WTC11 (cell line): ENCODE data around the gene CYP2A6. TPM values are rescaled to one million over a fixed set of nuclear protein-coding genes. Genes with fewer than 3 reads are reported as not detected.

Source experiments
- ATF1 ChIP-seq: sonication (generic); formaldehyde crosslinking; IDR thresholded peaks from 2 replicates; pipeline ENCODE4 v1.8.1; 2023; ENCODE audit warnings: mild to moderate bottlenecking, moderate library complexity, missing genetic modification reagents
- GABPB1 ChIP-seq: sonication (generic); formaldehyde crosslinking; IDR thresholded peaks from 2 replicates; pipeline ENCODE4 v1.8.1; 2023; ENCODE audit warnings: mild to moderate bottlenecking, missing genetic modification reagents
- GTF2I ChIP-seq: fragments of 250-450 bp; sonication (Bioruptor Pico); conservative IDR thresholded peaks from 2 replicates; pipeline ENCODE4 v1.4.0; 2021; ENCODE audit warnings: mild to moderate bottlenecking
- HMGA2 ChIP-seq: fragments of 250-450 bp; sonication (Bioruptor Pico); IDR thresholded peaks from 2 replicates; pipeline ENCODE4 v1.4.0; 2021; ENCODE audit warnings: mild to moderate bottlenecking, moderate library complexity
- IRF2 ChIP-seq: sonication (generic); formaldehyde crosslinking; IDR thresholded peaks from 2 replicates; pipeline ENCODE4 v1.8.0; 2022; ENCODE audit warnings: low read depth, missing genetic modification reagents, borderline replicate concordance
- JUN ChIP-seq: sonication (generic); formaldehyde crosslinking; IDR thresholded peaks from 2 replicates; pipeline ENCODE4 v1.8.0; 2023; ENCODE audit warnings: mild to moderate bottlenecking, missing genetic modification reagents
- KAT7 ChIP-seq: sonication (generic); formaldehyde crosslinking; IDR thresholded peaks from 2 replicates; pipeline ENCODE4 v1.8.1; 2023; ENCODE audit warnings: missing genetic modification reagents, mild to moderate bottlenecking, borderline replicate concordance
- MYBL2 ChIP-seq: sonication (generic); formaldehyde crosslinking; IDR thresholded peaks from 2 replicates; pipeline ENCODE4 v1.8.1; 2023; ENCODE audit warnings: mild to moderate bottlenecking, moderate library complexity, missing genetic modification reagents
- OVOL2 ChIP-seq: fragments of 250-450 bp; sonication (Bioruptor Pico); IDR thresholded peaks from 2 replicates; pipeline ENCODE4 v1.9.0; 2021; ENCODE audit warnings: mild to moderate bottlenecking, borderline replicate concordance
- RORB ChIP-seq: fragments of 250-450 bp; sonication (Bioruptor Pico); IDR thresholded peaks from 2 replicates; pipeline ENCODE4 v1.9.0; 2021; ENCODE audit warnings: mild to moderate bottlenecking
- SMAD3 ChIP-seq: sonication (generic); formaldehyde crosslinking; IDR thresholded peaks from 2 replicates; pipeline ENCODE4 v1.8.0; 2022; ENCODE audit warnings: missing genetic modification reagents, mild to moderate bottlenecking, borderline replicate concordance
- TEAD4 ChIP-seq: sonication (generic); formaldehyde crosslinking; IDR thresholded peaks from 2 replicates; pipeline ENCODE4 v1.8.0; 2022; ENCODE audit warnings: mild to moderate bottlenecking, missing genetic modification reagents
- ZNF232 ChIP-seq: sonication (generic); formaldehyde crosslinking; IDR thresholded peaks from 2 replicates; pipeline ENCODE4 v1.8.0; 2022; ENCODE audit warnings: mild to moderate bottlenecking, missing genetic modification reagents
- total RNA-seq: library from RNA; stranded (reverse); gene quantifications from 3 replicates; pipeline ENCODE4 v1.2.3, GENCODE V29; 2021
- TF ChIP-seq, protein P1 (sequence below): sonication (generic); formaldehyde crosslinking; IDR thresholded peaks from 2 replicates; pipeline ENCODE4 v1.8.1; 2023; ENCODE audit warnings: mild to moderate bottlenecking, missing genetic modification reagents
- TF ChIP-seq, protein P2 (sequence below): fragments of 250-450 bp; sonication (Bioruptor Pico); conservative IDR thresholded peaks from 2 replicates; pipeline ENCODE4 v1.9.0; 2021; ENCODE audit warnings: mild to moderate bottlenecking
- TF ChIP-seq, protein P3 (sequence below): fragments of 250-450 bp; sonication (Bioruptor Pico); IDR thresholded peaks from 2 replicates; pipeline ENCODE4 v1.8.0; 2021; ENCODE audit warnings: mild to moderate bottlenecking
- TF ChIP-seq, protein P4 (sequence below): sonication (generic); formaldehyde crosslinking; IDR thresholded peaks from 2 replicates; pipeline ENCODE4 v1.8.0; 2022; ENCODE audit warnings: mild to moderate bottlenecking, missing genetic modification reagents
- TF ChIP-seq, protein P5 (sequence below): sonication (generic); formaldehyde crosslinking; IDR thresholded peaks from 2 replicates; pipeline ENCODE4 v1.8.1; 2023; ENCODE audit warnings: mild to moderate bottlenecking, moderate library complexity, missing genetic modification reagents
- TF ChIP-seq, protein P6 (sequence below): fragments of 250-450 bp; sonication (Bioruptor Pico); IDR thresholded peaks from 2 replicates; pipeline ENCODE4 v1.9.0; 2021; ENCODE audit warnings: mild to moderate bottlenecking
- TF ChIP-seq, protein P7 (sequence below): fragments of 250-450 bp; sonication (Bioruptor Pico); IDR thresholded peaks from 2 replicates; pipeline ENCODE4 v1.9.0; 2021; ENCODE audit warnings: mild to moderate bottlenecking, borderline replicate concordance
- TF ChIP-seq, protein P8 (sequence below): fragments of 200-600 bp; IDR thresholded peaks from 2 replicates; pipeline ENCODE4 v1.8.0; 2022; ENCODE audit warnings: antibody characterized with exemption

Gene CYP2A6
- total RNA-seq, 1 experiment from 2014 or later = 0.28 TPM

DNA sequence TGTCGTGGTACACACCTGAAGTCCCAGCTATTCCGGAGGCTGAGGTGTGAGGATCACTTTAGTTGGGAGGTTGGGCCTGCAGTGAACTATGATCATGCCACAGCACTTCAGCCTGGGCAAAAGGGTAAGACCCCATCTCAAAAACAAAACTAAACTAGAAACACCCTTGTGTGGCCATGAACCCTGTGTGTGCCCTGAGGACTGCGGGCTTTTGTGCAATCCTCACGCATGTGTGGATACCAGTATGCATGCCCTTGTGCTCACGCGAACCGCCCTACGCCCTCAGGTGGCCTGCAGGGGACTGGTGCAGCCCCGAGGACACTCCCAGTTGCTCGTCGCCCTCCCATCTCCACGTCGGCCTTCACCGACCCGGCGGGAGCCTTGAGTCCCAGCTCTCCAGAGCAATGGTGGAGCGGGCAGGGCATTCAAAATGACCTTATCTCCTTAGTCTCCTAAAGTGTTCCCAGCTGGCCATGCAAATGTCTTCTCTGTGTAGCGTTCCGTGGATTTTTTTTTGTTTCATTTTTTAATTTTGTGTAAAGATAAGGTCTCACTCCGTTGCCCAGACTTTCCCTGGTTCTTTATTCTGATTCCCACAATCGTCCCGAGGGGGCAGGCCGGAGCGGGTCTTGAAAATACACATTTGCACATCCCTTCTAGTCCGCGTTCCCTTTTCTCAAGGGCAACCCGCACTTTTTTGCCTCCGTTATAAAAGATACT is 52.1 kb downstream of the CYP2A6 start (continued):
- TF ChIP-seq, protein P1, sequence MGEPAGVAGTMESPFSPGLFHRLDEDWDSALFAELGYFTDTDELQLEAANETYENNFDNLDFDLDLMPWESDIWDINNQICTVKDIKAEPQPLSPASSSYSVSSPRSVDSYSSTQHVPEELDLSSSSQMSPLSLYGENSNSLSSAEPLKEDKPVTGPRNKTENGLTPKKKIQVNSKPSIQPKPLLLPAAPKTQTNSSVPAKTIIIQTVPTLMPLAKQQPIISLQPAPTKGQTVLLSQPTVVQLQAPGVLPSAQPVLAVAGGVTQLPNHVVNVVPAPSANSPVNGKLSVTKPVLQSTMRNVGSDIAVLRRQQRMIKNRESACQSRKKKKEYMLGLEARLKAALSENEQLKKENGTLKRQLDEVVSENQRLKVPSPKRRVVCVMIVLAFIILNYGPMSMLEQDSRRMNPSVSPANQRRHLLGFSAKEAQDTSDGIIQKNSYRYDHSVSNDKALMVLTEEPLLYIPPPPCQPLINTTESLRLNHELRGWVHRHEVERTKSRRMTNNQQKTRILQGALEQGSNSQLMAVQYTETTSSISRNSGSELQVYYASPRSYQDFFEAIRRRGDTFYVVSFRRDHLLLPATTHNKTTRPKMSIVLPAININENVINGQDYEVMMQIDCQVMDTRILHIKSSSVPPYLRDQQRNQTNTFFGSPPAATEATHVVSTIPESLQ (CRISPR knock-in tag) = no peak
- TF ChIP-seq, protein P2, sequence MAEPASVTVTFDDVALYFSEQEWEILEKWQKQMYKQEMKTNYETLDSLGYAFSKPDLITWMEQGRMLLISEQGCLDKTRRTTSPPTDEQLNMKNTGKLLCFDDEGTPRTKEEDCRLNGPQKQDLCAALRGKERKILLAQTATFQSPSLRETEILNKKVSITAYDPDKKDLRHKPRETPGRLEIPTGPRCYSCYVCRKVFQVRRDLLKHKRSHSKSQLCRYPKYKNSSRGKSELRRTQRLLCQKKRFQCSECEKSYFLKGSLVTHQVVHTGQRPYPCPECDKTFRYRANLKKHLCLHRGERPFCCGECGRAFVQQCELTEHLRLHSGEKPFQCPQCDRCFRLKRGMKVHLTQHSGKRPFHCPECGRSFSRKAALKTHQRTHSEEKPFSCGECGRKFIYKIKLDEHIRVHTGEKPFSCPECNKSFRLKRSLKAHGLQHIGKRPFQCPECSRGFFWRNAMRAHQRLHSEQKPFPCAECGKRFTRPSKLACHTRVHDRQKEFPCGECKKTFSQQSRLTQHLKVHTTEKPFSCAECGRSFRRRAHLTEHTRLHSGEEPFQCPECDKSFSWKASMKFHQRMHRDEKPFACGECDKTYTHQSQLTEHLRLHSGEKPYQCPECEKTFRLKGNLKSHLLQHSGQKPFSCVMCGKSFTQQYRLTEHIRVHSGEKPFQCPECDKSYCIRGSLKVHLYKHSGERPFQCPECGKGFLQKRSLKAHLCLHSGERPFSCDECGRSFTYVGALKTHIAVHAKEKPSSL (CRISPR knock-in tag) = no peak
- TF ChIP-seq, protein P3, sequence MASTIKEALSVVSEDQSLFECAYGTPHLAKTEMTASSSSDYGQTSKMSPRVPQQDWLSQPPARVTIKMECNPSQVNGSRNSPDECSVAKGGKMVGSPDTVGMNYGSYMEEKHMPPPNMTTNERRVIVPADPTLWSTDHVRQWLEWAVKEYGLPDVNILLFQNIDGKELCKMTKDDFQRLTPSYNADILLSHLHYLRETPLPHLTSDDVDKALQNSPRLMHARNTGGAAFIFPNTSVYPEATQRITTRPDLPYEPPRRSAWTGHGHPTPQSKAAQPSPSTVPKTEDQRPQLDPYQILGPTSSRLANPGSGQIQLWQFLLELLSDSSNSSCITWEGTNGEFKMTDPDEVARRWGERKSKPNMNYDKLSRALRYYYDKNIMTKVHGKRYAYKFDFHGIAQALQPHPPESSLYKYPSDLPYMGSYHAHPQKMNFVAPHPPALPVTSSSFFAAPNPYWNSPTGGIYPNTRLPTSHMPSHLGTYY (CRISPR knock-in tag) = no peak
- no peak for TF ChIP-seq ZNF232 (CRISPR knock-in tag)
- TF ChIP-seq JUN (CRISPR knock-in tag) = no peak
- TF ChIP-seq TEAD4 = no peak
- TF ChIP-seq, protein P4, sequence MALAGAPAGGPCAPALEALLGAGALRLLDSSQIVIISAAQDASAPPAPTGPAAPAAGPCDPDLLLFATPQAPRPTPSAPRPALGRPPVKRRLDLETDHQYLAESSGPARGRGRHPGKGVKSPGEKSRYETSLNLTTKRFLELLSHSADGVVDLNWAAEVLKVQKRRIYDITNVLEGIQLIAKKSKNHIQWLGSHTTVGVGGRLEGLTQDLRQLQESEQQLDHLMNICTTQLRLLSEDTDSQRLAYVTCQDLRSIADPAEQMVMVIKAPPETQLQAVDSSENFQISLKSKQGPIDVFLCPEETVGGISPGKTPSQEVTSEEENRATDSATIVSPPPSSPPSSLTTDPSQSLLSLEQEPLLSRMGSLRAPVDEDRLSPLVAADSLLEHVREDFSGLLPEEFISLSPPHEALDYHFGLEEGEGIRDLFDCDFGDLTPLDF (CRISPR knock-in tag) = 0 out of 2 replicates have a peak, but pooled peaks have one; percentile 32
- no peak for TF ChIP-seq KAT7 (CRISPR knock-in tag)
- no peak for TF ChIP-seq HMGA2 (CRISPR knock-in tag)
- TF ChIP-seq RORB (CRISPR knock-in tag) = no peak
- peak; percentile 48; the same call in 1 of the 2 replicates for TF ChIP-seq GABPB1 (CRISPR knock-in tag)
- TF ChIP-seq, protein P5, sequence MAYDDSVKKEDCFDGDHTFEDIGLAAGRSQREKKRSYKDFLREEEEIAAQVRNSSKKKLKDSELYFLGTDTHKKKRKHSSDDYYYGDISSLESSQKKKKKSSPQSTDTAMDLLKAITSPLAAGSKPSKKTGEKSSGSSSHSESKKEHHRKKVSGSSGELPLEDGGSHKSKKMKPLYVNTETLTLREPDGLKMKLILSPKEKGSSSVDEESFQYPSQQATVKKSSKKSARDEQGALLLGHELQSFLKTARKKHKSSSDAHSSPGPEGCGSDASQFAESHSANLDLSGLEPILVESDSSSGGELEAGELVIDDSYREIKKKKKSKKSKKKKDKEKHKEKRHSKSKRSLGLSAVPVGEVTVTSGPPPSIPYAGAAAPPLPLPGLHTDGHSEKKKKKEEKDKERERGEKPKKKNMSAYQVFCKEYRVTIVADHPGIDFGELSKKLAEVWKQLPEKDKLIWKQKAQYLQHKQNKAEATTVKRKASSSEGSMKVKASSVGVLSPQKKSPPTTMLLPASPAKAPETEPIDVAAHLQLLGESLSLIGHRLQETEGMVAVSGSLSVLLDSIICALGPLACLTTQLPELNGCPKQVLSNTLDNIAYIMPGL = 0 out of 2 replicates have a peak, but pooled peaks have one; percentile 24
- TF ChIP-seq SMAD3 = no peak
- TF ChIP-seq, protein P6, sequence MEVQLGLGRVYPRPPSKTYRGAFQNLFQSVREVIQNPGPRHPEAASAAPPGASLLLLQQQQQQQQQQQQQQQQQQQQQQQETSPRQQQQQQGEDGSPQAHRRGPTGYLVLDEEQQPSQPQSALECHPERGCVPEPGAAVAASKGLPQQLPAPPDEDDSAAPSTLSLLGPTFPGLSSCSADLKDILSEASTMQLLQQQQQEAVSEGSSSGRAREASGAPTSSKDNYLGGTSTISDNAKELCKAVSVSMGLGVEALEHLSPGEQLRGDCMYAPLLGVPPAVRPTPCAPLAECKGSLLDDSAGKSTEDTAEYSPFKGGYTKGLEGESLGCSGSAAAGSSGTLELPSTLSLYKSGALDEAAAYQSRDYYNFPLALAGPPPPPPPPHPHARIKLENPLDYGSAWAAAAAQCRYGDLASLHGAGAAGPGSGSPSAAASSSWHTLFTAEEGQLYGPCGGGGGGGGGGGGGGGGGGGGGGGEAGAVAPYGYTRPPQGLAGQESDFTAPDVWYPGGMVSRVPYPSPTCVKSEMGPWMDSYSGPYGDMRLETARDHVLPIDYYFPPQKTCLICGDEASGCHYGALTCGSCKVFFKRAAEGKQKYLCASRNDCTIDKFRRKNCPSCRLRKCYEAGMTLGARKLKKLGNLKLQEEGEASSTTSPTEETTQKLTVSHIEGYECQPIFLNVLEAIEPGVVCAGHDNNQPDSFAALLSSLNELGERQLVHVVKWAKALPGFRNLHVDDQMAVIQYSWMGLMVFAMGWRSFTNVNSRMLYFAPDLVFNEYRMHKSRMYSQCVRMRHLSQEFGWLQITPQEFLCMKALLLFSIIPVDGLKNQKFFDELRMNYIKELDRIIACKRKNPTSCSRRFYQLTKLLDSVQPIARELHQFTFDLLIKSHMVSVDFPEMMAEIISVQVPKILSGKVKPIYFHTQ (CRISPR knock-in tag) = no peak
- TF ChIP-seq, protein P7, sequence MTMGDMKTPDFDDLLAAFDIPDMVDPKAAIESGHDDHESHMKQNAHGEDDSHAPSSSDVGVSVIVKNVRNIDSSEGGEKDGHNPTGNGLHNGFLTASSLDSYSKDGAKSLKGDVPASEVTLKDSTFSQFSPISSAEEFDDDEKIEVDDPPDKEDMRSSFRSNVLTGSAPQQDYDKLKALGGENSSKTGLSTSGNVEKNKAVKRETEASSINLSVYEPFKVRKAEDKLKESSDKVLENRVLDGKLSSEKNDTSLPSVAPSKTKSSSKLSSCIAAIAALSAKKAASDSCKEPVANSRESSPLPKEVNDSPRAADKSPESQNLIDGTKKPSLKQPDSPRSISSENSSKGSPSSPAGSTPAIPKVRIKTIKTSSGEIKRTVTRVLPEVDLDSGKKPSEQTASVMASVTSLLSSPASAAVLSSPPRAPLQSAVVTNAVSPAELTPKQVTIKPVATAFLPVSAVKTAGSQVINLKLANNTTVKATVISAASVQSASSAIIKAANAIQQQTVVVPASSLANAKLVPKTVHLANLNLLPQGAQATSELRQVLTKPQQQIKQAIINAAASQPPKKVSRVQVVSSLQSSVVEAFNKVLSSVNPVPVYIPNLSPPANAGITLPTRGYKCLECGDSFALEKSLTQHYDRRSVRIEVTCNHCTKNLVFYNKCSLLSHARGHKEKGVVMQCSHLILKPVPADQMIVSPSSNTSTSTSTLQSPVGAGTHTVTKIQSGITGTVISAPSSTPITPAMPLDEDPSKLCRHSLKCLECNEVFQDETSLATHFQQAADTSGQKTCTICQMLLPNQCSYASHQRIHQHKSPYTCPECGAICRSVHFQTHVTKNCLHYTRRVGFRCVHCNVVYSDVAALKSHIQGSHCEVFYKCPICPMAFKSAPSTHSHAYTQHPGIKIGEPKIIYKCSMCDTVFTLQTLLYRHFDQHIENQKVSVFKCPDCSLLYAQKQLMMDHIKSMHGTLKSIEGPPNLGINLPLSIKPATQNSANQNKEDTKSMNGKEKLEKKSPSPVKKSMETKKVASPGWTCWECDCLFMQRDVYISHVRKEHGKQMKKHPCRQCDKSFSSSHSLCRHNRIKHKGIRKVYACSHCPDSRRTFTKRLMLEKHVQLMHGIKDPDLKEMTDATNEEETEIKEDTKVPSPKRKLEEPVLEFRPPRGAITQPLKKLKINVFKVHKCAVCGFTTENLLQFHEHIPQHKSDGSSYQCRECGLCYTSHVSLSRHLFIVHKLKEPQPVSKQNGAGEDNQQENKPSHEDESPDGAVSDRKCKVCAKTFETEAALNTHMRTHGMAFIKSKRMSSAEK = no peak
- no peak for TF ChIP-seq IRF2
- TF ChIP-seq ATF1 (CRISPR knock-in tag) = no peak
- TF ChIP-seq, protein P8, sequence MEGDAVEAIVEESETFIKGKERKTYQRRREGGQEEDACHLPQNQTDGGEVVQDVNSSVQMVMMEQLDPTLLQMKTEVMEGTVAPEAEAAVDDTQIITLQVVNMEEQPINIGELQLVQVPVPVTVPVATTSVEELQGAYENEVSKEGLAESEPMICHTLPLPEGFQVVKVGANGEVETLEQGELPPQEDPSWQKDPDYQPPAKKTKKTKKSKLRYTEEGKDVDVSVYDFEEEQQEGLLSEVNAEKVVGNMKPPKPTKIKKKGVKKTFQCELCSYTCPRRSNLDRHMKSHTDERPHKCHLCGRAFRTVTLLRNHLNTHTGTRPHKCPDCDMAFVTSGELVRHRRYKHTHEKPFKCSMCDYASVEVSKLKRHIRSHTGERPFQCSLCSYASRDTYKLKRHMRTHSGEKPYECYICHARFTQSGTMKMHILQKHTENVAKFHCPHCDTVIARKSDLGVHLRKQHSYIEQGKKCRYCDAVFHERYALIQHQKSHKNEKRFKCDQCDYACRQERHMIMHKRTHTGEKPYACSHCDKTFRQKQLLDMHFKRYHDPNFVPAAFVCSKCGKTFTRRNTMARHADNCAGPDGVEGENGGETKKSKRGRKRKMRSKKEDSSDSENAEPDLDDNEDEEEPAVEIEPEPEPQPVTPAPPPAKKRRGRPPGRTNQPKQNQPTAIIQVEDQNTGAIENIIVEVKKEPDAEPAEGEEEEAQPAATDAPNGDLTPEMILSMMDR = no peak
- TF ChIP-seq OVOL2 (CRISPR knock-in tag) = no peak
- no peak for TF ChIP-seq GTF2I (CRISPR knock-in tag)
- TF ChIP-seq MYBL2 = 0 out of 2 replicates have a peak, but pooled peaks have one; percentile 39
